Endothelial cell of umbilical vein (primary cell): ENCODE data around the gene SMIM17. TPM values are rescaled to one million over a fixed set of nuclear protein-coding genes. Genes with fewer than 3 reads are reported as not detected.
A peak's percentile ranks its signal among the peaks of the same experiment; 100 is the strongest.

ENCODE experiments used
- Bru-seq: library from RNA; stranded (reverse); fragments of 400-500 nt; gene quantifications from one replicate; lab custom pipeline; 2021; lab: Mats Ljungman, UMichigan
- BruChase-seq, 2 experiments: library from RNA; stranded (reverse); fragments of 400-500 nt; gene quantifications; one replicate each; lab custom pipeline; 2021; lab: Mats Ljungman, UMichigan
- BruUV-seq: library from RNA; stranded (reverse); fragments of 400-500 nt; replicated peaks from 2 replicates; lab custom pipeline; 2021; lab: Mats Ljungman, UMichigan
- CTCF ChIA-PET: fragments of 300-600, 350-600 bp; sonication (Branson Sonifier 250); formaldehyde crosslinking; loops from one replicate; lab custom pipeline; 2021; ENCODE audit warnings: antibody characterized with exemption, inconsistent platforms; lab: Charles Lee
- POLR2A ChIA-PET: fragments of 300-600, 350-600 bp; sonication (Branson Sonifier 250); formaldehyde crosslinking; loops from one replicate; lab custom pipeline; 2021; ENCODE audit warnings: antibody characterized with exemption, inconsistent platforms; lab: Charles Lee
- DNase-seq: peaks from one replicate; pipeline ENCODE4 v3.0.0-alpha.2; 2011; ENCODE audit warnings: low read depth, low spot score
- FAIRE-seq: peaks from 2 replicates; lab custom pipeline; 2011; peaks lifted over from hg19 to GRCh38; lab: Jason Lieb, UNC
- H2AFZ ChIP-seq: 2 replicates; pipeline ENCODE4 v1.6.0; 2012; ENCODE audit warnings: low read depth, low read length, control low read depth, inconsistent platforms
- H3K27ac ChIP-seq: 2 replicates; pipeline ENCODE4 v1.5.1; 2011; ENCODE audit warnings: low read depth, mild to moderate bottlenecking, control low read depth, low read length, moderate library complexity; ENCODE audit not compliant: insufficient read depth
- H3K27me3 ChIP-seq, 2 experiments: 2 replicates each; pipeline versions ENCODE4 v1.6.0 to v1.6.1; 2011; ENCODE audit warnings: low read length in 2 of 2, mixed read lengths in 1 of 2; ENCODE audit not compliant: control insufficient read depth in 2 of 2, insufficient read depth in 2 of 2
- H3K36me3 ChIP-seq, 2 experiments: 2 replicates in 1 of 2; 3 replicates in 1 of 2; pipeline ENCODE4 v1.5.1; 2011; ENCODE audit warnings: low read length in 2 of 2, mild to moderate bottlenecking in 1 of 2, moderate library complexity in 1 of 2; ENCODE audit not compliant: control insufficient read depth in 2 of 2, insufficient read depth in 2 of 2; ENCODE audit errors: extremely low read depth in 1 of 2
- H3K4me1 ChIP-seq: 3 replicates; pipeline ENCODE4 v1.5.1; 2011; ENCODE audit warnings: mild to moderate bottlenecking, low read length; ENCODE audit not compliant: control insufficient read depth, insufficient read depth; ENCODE audit errors: extremely low read depth
- H3K4me2 ChIP-seq: 2 replicates; pipeline ENCODE4 v1.6.1; 2011; ENCODE audit warnings: low read length, control low read depth, mixed read lengths; ENCODE audit not compliant: insufficient read depth
- H3K4me3 ChIP-seq, 3 experiments: fragments of 200-600 bp in 1 of 3; sonication (generic), shearing (Covaris generic) in 1 of 3; replicated peaks in 1 of 3; 2 replicates each; pipeline ENCODE4 v1.5.1; 2011 to 2016; ENCODE audit warnings: control low read depth in 3 of 3, low read length in 3 of 3, mild to moderate bottlenecking in 2 of 3, inconsistent platforms in 1 of 3, low read depth in 1 of 3, moderate library complexity in 1 of 3; ENCODE audit not compliant: insufficient read depth in 1 of 3
- H3K79me2 ChIP-seq: 2 replicates; pipeline ENCODE4 v1.6.0; 2012; ENCODE audit warnings: low read length, inconsistent platforms; ENCODE audit not compliant: control insufficient read depth, insufficient read depth
- H3K9ac ChIP-seq: replicated peaks from 2 replicates; pipeline ENCODE3; 2011; ENCODE audit warnings: low read length, control low read depth; ENCODE audit not compliant: insufficient read depth; ENCODE audit errors: extremely low read depth
- H3K9me1 ChIP-seq: replicated peaks from 3 replicates; pipeline ENCODE4 v1.6.0; 2011; ENCODE audit warnings: mild to moderate bottlenecking, low read length; ENCODE audit not compliant: control insufficient read depth, insufficient read depth; ENCODE audit errors: extremely low read depth
- H3K9me3 ChIP-seq: replicated peaks from 2 replicates; pipeline ENCODE4 v1.5.1; 2012; ENCODE audit warnings: low read length, inconsistent platforms; ENCODE audit not compliant: control insufficient read depth, insufficient read depth
- H4K20me1 ChIP-seq: replicated peaks from 2 replicates; pipeline ENCODE3; 2011; ENCODE audit warnings: mild to moderate bottlenecking, low read length; ENCODE audit not compliant: control insufficient read depth, insufficient read depth; ENCODE audit errors: extremely low read depth
- EZH2 ChIP-seq: IDR thresholded peaks from 2 replicates; pipeline ENCODE4 v1.6.1; 2012; ENCODE audit warnings: borderline replicate concordance, low read depth, mild to moderate bottlenecking, moderate library complexity, low read length, inconsistent platforms; ENCODE audit not compliant: severe bottlenecking
- FOS ChIP-seq: IDR thresholded peaks from 2 replicates; pipeline ENCODE4 v1.6.1; 2011; ENCODE audit warnings: mild to moderate bottlenecking, low read length, moderate library complexity, borderline replicate concordance; ENCODE audit not compliant: insufficient read depth
- GATA2 ChIP-seq: IDR thresholded peaks from 2 replicates; pipeline ENCODE4 v1.7.0; 2011; ENCODE audit warnings: low read depth, mild to moderate bottlenecking, moderate library complexity, mixed read lengths, low read length; ENCODE audit not compliant: insufficient read length, insufficient read depth
- JUN ChIP-seq: IDR thresholded peaks from 2 replicates; pipeline ENCODE4 v1.6.1; 2011; ENCODE audit warnings: borderline replicate concordance, low read depth; ENCODE audit not compliant: insufficient read length, insufficient read depth
- MYC ChIP-seq: IDR thresholded peaks from one replicate; pipeline ENCODE4 v1.6.1; 2011; ENCODE audit warnings: mild to moderate bottlenecking, low read depth, low read length
- POLR2A ChIP-seq: IDR thresholded peaks from 2 replicates; pipeline ENCODE4 v1.6.1; 2012; ENCODE audit warnings: low read depth, mild to moderate bottlenecking, control low read depth, low read length
- POLR2AphosphoS5 ChIP-seq: IDR thresholded peaks from 2 replicates; pipeline ENCODE4 v1.6.1; 2012; ENCODE audit warnings: low read depth, mild to moderate bottlenecking, control low read depth, low read length, moderate library complexity; ENCODE audit not compliant: insufficient read depth
- dilution Hi-C: fragments of 300-500 bp; cut with MboI; formaldehyde crosslinking; loops from one replicate; pipeline ENCODE4 v1.15.0; 2019; ENCODE audit warnings: low sequenced_read_pairs; ENCODE audit not compliant: extremely low pct_ligation_motif_present
- intact Hi-C: fragments of 100-400 bp; cut with micrococcal nuclease; formaldehyde crosslinking; loops from one replicate; pipeline ENCODE4 v1.10.0; 2022
- long read RNA-seq: library from polyadenylated mRNA; stranded (forward); transcript quantifications from one replicate; pipeline ENCODE4 v2.0.0, GENCODE V29; 2021
- polyA minus RNA-seq, 3 experiments: library from RNA; depleted of rRNA, polyadenylated mRNA; stranded (reverse); fragments of >200 nt; gene quantifications; 1 replicate in 1 of 3; 2 replicates in 2 of 3; pipeline ENCODE4 v1.2.3, GENCODE V29; 2011
- polyA plus RNA-seq, 4 experiments: library from polyadenylated mRNA; depleted of rRNA in 3 of 4; stranded (reverse) in 3 of 4; unstranded in 1 of 4; fragments of >200 nt; gene quantifications; 2 replicates each; pipeline versions ENCODE4 v1.2.1 to v1.2.3, GENCODE V29; 2011 to 2012; ENCODE audit warnings: missing spikeins in 1 of 4
- total RNA-seq: library from RNA; stranded (reverse); gene quantifications from 2 replicates; pipeline ENCODE4 v1.2.3, GENCODE V29; 2021
- TF ChIP-seq, protein P1 (sequence below): IDR thresholded peaks from 2 replicates; pipeline ENCODE4 v1.6.1; 2011; ENCODE audit not compliant: insufficient read depth, insufficient read length
- TF ChIP-seq, protein P2 (sequence below), 2 donors: IDR thresholded peaks; 1 replicate in 1 of 2; 2 replicates in 1 of 2; pipeline ENCODE4 v1.5.1; 2011; ENCODE audit warnings: low read length in 2 of 2, mild to moderate bottlenecking in 2 of 2, moderate library complexity in 2 of 2, control low read depth in 1 of 2, inconsistent platforms in 1 of 2, low read depth in 1 of 2; ENCODE audit not compliant: insufficient read depth in 1 of 2; ENCODE audit errors: extremely low read depth in 1 of 2

Gene SMIM17
- 0.30 and 1.4 TPM in 2 replicates for total RNA-seq
- 0.10 TPM in 1 of 2 replicates, not detected in the other for polyA plus RNA-seq
- 0.08 TPM in 1 of 2 replicates, not detected in the other for polyA plus RNA-seq (2011; cell fraction: cytosol; rRNA removed)
- 0.20 and 0.31 TPM in 2 replicates for polyA plus RNA-seq (2011; cell fraction: nucleus; rRNA removed)
- polyA plus RNA-seq (2012), result 0.52 and 0.79 TPM in 2 replicates
- polyA minus RNA-seq, result not detected in 2 replicates
- not detected for polyA minus RNA-seq (2011; cell fraction: cytosol; rRNA and poly(A)+ RNA removed)
- polyA minus RNA-seq (2011; cell fraction: nucleus; rRNA and poly(A)+ RNA removed), result not detected in 2 replicates
- Bru-seq, nascent RNA, result percentile 37 among the genes with signal in this experiment
- percentile 50 among the genes with signal in this experiment for BruChase-seq, experiment 1, labeled RNA remaining after a 6-hour chase
- BruChase-seq, experiment 2, labeled RNA remaining after a 2-hour chase, result percentile 43 among the genes with signal in this experiment
- long read RNA-seq, partial matches to known transcripts, result 0 of 1 reads
- long read RNA-seq, other reads (novel, unspliced or antisense), result 1 of 1 reads

DNA sequence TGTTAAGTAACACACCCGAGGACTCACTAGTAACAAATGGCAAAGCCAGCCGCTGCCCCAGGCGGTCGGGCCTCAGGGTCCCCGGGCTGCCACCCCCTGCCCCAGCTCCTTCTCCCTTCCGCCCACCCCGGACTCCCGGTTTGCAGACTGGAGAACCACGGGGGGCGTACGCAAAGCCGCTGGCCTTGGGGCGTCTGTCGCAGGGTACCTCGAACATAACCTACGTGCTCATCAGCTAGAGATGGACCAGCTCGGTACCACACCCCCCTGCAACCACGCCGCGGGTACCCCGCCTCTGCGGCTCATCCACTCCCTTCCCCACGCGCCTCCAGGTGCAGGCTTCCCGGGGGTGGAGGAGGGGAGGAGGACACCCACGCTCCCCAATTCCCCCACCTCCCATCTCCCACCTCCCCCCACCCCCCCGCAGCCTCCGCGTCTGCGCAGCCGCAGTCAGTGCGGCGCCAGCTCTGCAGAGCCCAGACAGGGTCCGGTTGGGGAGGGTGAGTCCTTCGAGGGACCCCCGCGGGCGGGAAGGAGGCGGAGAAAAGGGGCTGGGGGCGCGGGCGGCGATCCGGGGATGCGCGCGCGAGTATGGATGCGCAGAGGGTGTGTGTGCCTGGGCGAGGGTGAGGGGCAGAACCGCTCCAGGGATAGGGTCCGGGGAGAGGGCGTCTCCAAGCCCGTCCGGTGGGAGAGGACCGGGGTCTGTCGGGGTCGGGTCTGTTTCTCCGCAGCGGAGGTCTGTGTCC is at the start of gene SMIM17:
Gene SMIM17, plus strand, starts transcription at position 449 of the 749 bp plus-strand sequence. CDS start 2,509 bp downstream, outside the sequence.
- H3K4me2 ChIP-seq, result no peak within 1 kb of the TSS
- CTCF ChIA-PET, result no interaction called here
- FAIRE-seq (no peak), DNase-seq (no peak)
- dilution Hi-C loops, result no loop called here
- no TSS peak for BruUV-seq
- H3K9me3 ChIP-seq, result peaks cover 4% of the 10 kb centered on the region
- no peak for TF ChIP-seq FOS
- no peak for TF ChIP-seq EZH2
- TF ChIP-seq, protein P1, sequence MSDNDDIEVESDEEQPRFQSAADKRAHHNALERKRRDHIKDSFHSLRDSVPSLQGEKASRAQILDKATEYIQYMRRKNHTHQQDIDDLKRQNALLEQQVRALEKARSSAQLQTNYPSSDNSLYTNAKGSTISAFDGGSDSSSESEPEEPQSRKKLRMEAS, result no peak
- TF ChIP-seq JUN, result no peak
- no peak for TF ChIP-seq GATA2
- no peak for TF ChIP-seq POLR2AphosphoS5
- TF ChIP-seq POLR2A, result no peak
- TF ChIP-seq MYC, result no peak
- TF ChIP-seq, protein P2, sequence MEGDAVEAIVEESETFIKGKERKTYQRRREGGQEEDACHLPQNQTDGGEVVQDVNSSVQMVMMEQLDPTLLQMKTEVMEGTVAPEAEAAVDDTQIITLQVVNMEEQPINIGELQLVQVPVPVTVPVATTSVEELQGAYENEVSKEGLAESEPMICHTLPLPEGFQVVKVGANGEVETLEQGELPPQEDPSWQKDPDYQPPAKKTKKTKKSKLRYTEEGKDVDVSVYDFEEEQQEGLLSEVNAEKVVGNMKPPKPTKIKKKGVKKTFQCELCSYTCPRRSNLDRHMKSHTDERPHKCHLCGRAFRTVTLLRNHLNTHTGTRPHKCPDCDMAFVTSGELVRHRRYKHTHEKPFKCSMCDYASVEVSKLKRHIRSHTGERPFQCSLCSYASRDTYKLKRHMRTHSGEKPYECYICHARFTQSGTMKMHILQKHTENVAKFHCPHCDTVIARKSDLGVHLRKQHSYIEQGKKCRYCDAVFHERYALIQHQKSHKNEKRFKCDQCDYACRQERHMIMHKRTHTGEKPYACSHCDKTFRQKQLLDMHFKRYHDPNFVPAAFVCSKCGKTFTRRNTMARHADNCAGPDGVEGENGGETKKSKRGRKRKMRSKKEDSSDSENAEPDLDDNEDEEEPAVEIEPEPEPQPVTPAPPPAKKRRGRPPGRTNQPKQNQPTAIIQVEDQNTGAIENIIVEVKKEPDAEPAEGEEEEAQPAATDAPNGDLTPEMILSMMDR (IDR thresholded peaks at IDR 0.05; ENCODE audit: extremely low read depth in 1 of 2, insufficient read depth in 1 of 2, low read depth in 1 of 2, low read length in 2 of 2), result no peak
- H3K27me3 ChIP-seq, result no peaks in the 10 kb centered on the region
- no peak within 1 kb of the TSS for H2AFZ ChIP-seq
- no peaks in the 10 kb centered on the region for H4K20me1 ChIP-seq
- no peaks in the 10 kb centered on the region for H3K4me1 ChIP-seq
- no peak within 1 kb of the TSS for H3K9ac ChIP-seq
- no peaks in the 10 kb centered on the region for H3K79me2 ChIP-seq
- H3K9me1 ChIP-seq, result no peaks in the 10 kb centered on the region
- POLR2A ChIA-PET, result no interaction called here
- H3K36me3 ChIP-seq, result no peaks in the 10 kb centered on the region
- no peak within 1 kb of the TSS for H3K27ac ChIP-seq
- H3K4me3 ChIP-seq, result no peak within 1 kb of the TSS
- intact Hi-C loops, result no loop called here
